Hepatocyte (in vitro differentiated cells): ENCODE results near the gene TARS1. TPM values are rescaled to one million over a fixed set of nuclear protein-coding genes. Genes with fewer than 3 reads are reported as not detected.

Experiments used
- DNase-seq: peaks from one replicate; pipeline ENCODE4 v3.0.0-alpha.2; 2016; ENCODE audit warnings: low spot score
- H2AFZ ChIP-seq: fragments of 200-600 bp; sonication (generic); 2 replicates; pipeline ENCODE4 v1.6.0; 2016; ENCODE audit warnings: antibody characterized with exemption, mild to moderate bottlenecking
- H3K27ac ChIP-seq: fragments of 200-600 bp; sonication (generic); 2 replicates; pipeline ENCODE4 v1.5.1; 2016; ENCODE audit warnings: mild to moderate bottlenecking
- H3K27me3 ChIP-seq: fragments of 200-600 bp; sonication (generic); 2 replicates; pipeline ENCODE4 v1.6.1; 2016
- H3K36me3 ChIP-seq: fragments of 200-600 bp; sonication (generic); replicated peaks from 2 replicates; pipeline ENCODE4 v1.5.1; 2016; ENCODE audit warnings: low read depth; ENCODE audit not compliant: insufficient read depth
- H3K4me1 ChIP-seq: fragments of 200-600 bp; sonication (generic); 2 replicates; pipeline ENCODE4 v1.5.1; 2016; ENCODE audit warnings: mild to moderate bottlenecking, moderate library complexity; ENCODE audit not compliant: insufficient read depth
- H3K4me2 ChIP-seq: fragments of 200-600 bp; sonication (generic); 2 replicates; pipeline ENCODE4 v1.6.0; 2016
- H3K4me3 ChIP-seq: fragments of 200-600 bp; sonication (generic); 2 replicates; pipeline ENCODE4 v1.5.1; 2016; ENCODE audit warnings: mild to moderate bottlenecking
- H3K79me2 ChIP-seq: fragments of 200-600 bp; sonication (generic); 2 replicates; pipeline ENCODE4 v1.6.0; 2017; ENCODE audit warnings: mild to moderate bottlenecking
- H3K9me2 ChIP-seq: fragments of 200-600 bp; sonication (generic); replicated peaks from 2 replicates; pipeline ENCODE4 v1.6.0; 2017; ENCODE audit warnings: mild to moderate bottlenecking; ENCODE audit not compliant: insufficient read depth
- H3K9me3 ChIP-seq: fragments of 200-600 bp; sonication (generic); 2 replicates; pipeline ENCODE4 v1.5.1; 2016; ENCODE audit warnings: low read depth, mild to moderate bottlenecking
- H4K20me1 ChIP-seq: fragments of 200-600 bp; sonication (generic); 2 replicates; pipeline ENCODE4 v1.6.0; 2016; ENCODE audit warnings: mild to moderate bottlenecking; ENCODE audit not compliant: insufficient read depth, poor library complexity, severe bottlenecking
- CTCF ChIP-seq: fragments of 200-600 bp; sonication (generic); IDR thresholded peaks from 2 replicates; pipeline ENCODE4 v1.5.1; 2016; ENCODE audit warnings: antibody characterized with exemption, mild to moderate bottlenecking; ENCODE audit not compliant: poor library complexity
- EZH2 ChIP-seq: fragments of 200-600 bp; sonication (generic); IDR thresholded peaks from 2 replicates; pipeline ENCODE4 v1.6.1; 2016; ENCODE audit warnings: antibody characterized with exemption, mild to moderate bottlenecking, borderline replicate concordance
- EZH2phosphoT487 ChIP-seq: fragments of 200-600 bp; sonication (generic); IDR thresholded peaks from one replicate; pipeline ENCODE4 v1.6.1; 2018; ENCODE audit warnings: antibody characterized with exemption, mild to moderate bottlenecking, low read depth, moderate library complexity; ENCODE audit not compliant: unreplicated experiment, severe bottlenecking
- WGBS: methylation state at CpG from one replicate; pipeline ENCODE4 v1.1.6; 2016; ENCODE audit warnings: low lambda C conversion rate; ENCODE audit errors: missing lambda C conversion rate; 5-methylcytosine and 5-hydroxymethylcytosine counted together
- polyA plus RNA-seq: library from polyadenylated mRNA; unstranded; fragments of >200 nt; fragmentation: Nextera tagmentation; extraction: Ambion mirVana; gene quantifications from 2 replicates; pipeline ENCODE4 v1.2.1, GENCODE V29; 2016
- total RNA-seq: library from RNA; depleted of rRNA; stranded (reverse); fragments of >200 nt; gene quantifications from 2 replicates; pipeline ENCODE4 v1.2.3, GENCODE V29; 2014

TARS1 gene
- total and polyA plus RNA-seq, 2 experiments from 2014 or later = 109 to 206 TPM

DNA sequence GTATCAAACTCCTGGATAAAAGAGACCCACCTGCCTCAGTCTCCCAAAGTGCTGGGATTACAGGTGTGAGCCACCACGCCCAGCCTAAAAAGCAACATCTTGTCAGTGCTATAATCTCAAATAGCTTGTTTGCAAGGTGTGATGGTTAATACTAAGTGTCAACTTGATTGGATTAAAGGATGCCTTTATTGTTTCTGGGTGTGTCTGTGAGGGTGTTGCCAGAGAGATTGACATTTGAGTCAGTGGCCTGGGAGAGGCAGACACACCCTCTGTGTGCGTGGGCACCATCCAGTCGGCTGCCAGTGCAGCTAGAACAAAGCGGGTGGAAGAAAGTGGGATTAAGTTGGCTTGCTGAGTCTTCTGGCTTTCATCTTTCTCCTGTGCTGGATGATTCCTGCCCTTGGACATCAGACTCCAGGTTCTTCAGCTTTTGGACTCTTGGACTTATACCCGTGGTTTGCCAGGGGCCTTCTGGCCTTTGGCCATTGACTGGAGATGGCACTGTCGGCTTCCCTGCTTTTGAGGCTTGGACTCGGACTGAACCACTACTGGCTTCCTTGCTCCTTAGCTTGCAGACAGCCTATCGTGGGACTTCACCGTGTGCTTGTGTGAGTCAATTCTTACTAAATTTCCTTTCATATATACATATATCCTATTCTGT is 28.1 kb downstream of the TARS1 start:
- DNase-seq = no peak
- Histone ChIP-seq H3K36me3 (peaks cover 5% of the 10 kb centered on the region), H3K9me3 (no peaks in the 10 kb centered on the region), H3K9me2 (no peaks in the 10 kb centered on the region), H3K79me2 (no peaks in the 10 kb centered on the region), H2AFZ (no peak overlapping the region), H3K4me3 (no peak overlapping the region), H3K27ac (no peak overlapping the region), H3K27me3 (no peaks in the 10 kb centered on the region), H3K4me2 (no peak overlapping the region), H4K20me1 (no peaks in the 10 kb centered on the region), H3K4me1 (no peaks in the 10 kb centered on the region)
- no peak for TF ChIP-seq EZH2
- TF ChIP-seq EZH2phosphoT487 = no peak
- no peak for TF ChIP-seq CTCF
- 87% methylated on average over 9 of the region's 9 CpGs for WGBS

DNA sequence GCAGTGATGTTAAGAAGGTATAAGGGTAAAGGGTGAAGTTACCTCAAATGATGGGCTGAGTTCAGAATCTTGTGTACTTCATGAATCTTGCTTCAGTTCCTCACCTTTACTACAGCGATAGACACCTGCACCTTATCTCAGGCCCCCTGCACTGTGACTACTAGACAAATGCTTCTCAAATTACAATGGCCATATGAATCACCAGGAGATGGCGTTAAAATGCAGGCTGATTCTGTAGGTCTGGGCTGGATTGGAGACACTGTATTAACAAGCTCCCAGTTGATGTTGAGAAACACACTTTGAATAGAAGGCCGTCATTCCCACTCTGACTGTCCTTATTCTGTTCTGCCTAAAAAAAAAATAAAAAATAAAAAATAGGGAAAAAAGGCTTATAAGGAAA is 29.8 kb downstream of the TARS1 start:
- Histone ChIP-seq H3K9me3 (no peaks in the 10 kb centered on the region), H3K79me2 (no peaks in the 10 kb centered on the region), H3K27ac (no peak overlapping the region), H3K36me3 (peaks cover 8% of the 10 kb centered on the region), H3K9me2 (no peaks in the 10 kb centered on the region), H2AFZ (no peak overlapping the region), H3K4me1 (no peaks in the 10 kb centered on the region), H3K27me3 (no peaks in the 10 kb centered on the region), H3K4me2 (no peak overlapping the region), H4K20me1 (no peaks in the 10 kb centered on the region), H3K4me3 (no peak overlapping the region)
- peak; percentile 22 for DNase-seq
- 80% methylated on average over 3 of the region's 3 CpGs for WGBS
- no peak for TF ChIP-seq EZH2
- TF ChIP-seq CTCF = peak; percentile 30
- no peak for TF ChIP-seq EZH2phosphoT487

DNA sequence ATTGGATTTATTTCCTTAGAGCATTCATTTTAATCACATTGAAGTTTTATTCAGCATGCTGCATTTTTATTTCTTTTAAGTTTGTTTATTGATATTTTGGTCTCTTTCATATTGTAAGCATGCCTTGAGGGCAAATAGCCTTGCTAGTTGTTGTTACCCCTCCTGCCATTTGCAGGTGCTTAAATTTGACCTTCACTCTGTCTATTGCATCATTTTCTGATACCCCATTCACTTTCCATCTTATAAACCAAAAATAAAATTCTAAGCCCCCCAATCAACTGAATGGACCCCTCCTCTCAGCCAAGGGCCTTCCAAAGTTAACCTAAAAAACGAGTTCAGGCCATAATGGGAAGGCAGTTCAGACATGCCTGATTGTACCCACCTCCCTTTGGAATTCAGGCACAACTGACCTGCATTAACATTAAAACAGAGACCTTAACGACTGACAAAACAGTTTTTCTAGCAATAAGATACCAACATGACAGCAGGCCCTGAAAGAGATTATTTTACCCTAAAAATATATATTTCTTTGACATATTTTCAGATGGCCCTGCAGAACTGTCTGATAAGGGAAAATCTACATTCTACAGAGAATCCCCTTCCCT is 32.1 kb downstream of the TARS1 start:
- Histone ChIP-seq H4K20me1 (no peaks in the 10 kb centered on the region), H3K9me2 (no peaks in the 10 kb centered on the region), H3K27me3 (no peaks in the 10 kb centered on the region), H3K79me2 (no peaks in the 10 kb centered on the region), H3K4me2 (no peak overlapping the region), H3K4me3 (no peak overlapping the region), H3K27ac (no peak overlapping the region), H3K36me3 (peaks cover 7% of the 10 kb centered on the region), H3K9me3 (no peaks in the 10 kb centered on the region), H2AFZ (no peak overlapping the region), H3K4me1 (no peaks in the 10 kb centered on the region)
- no peak for TF ChIP-seq EZH2
- no peak for TF ChIP-seq CTCF
- WGBS = 55% methylated on average over 2 of the region's 2 CpGs
- DNase-seq = no peak
